GM18508 (cell line): ENCODE data around the gene MINDY4.

Experiments used
- ATAC-seq: cut with Tn5 transposase; IDR thresholded peaks from one replicate; pipeline ENCODE4 v1.9.1; 2021; ENCODE audit warnings: moderate number of reproducible peaks; ENCODE audit not compliant: insufficient read depth, unreplicated experiment

Gene MINDY4

DNA sequence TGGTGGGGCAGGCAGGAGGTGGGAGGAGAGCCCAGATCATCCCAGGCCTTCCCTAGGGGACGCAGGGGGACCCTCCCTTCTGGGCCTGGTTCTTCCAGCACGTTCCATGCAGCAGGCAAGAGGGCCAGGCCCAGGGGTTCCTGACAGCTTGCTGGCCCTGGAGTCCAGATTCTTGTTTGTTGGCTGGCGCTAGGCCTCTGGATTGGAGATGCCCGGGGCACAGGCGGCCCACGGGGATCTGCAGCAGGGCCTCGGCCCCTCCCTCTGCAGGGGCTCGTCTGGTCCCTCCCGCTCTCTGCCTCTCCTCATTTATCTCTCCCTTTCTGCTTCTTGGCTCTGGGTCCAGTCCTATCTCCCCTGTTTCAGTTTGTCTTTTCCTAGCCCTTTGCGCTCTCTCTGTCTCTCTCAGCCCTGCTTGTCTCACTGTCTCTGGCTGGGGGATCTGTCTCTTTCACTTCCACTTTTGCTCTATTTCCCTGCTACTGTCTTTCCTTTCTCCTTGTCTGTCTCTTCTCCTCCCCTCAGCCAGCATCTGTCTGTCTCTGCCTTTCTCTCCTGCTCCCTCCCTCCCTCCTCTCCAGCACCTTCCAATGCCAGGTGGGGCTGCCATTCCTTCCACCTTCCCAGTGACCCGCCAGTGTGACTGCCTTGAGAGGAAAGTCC is 139.3 kb downstream of the MINDY4 start:
- ATAC-seq: no peak

DNA sequence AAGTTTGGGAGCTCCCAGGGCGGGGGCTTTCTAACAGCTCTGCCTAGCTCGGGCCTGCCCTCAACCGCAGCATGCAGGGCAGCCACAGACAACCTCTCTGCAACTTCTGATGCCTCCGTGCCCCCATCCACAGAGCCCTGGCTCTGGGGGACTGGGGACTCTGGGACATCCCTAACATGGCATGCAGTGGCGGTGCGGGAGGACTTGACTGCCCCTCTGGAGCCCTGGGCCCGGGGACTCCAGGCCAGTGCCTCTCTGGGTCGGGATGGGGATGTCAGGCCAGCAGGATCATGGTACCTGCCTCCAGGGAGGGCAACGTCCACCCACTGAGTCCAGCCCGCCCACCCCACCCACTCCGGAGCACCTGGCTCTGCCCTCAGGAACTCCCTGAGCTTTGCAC is 139.9 kb downstream of the MINDY4 start:
- ATAC-seq: no peak

DNA sequence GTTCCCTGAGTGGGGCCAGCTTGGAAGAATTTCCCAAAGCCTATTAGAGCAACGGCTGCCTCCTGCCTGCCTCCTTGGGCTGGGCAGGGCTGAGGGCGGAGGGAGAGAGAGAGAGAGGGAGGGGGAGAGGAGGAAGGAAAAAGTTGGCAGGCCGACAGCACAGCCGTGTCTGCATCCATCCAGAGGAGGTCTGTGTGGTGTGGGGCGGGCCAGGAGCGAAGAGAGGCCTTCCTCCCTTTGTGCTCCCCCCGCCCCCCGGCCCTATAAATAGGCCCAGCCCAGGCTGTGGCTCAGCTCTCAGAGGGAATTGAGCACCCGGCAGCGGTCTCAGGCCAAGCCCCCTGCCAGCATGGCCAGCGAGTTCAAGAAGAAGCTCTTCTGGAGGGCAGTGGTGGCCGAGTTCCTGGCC is 140.3 kb downstream of the MINDY4 start, which contains the start of gene AQP1:
AQP1 (plus strand) TSS at position 293 of the 409 bp plus-strand sequence; CDS start at position 350, 57 bp downstream.
- ATAC-seq: no peak

DNA sequence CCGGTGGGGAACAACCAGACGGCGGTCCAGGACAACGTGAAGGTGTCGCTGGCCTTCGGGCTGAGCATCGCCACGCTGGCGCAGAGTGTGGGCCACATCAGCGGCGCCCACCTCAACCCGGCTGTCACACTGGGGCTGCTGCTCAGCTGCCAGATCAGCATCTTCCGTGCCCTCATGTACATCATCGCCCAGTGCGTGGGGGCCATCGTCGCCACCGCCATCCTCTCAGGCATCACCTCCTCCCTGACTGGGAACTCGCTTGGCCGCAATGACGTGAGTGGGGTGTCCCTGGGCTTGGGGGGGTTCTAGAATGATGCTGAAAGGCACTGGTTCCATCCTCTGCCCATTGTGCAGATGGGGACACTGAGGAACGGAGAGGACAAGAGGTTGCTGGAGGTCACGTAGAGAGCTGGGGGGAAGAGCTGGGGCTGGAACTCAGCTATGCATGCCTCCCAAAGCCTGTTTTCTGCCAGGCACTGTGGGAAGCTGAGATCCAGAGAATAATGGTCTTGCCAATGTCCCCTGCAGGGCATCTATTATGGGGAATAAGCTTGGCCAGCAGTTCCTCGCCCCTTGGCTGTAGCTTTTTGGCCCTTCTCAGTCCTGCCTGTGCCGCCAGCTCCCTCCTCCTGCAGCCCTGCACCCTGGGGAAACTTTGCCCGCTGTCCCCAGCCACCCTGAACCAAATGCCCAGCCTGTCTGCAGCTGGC is 141.0 kb downstream of the MINDY4 start:
- ATAC-seq: no peak

DNA sequence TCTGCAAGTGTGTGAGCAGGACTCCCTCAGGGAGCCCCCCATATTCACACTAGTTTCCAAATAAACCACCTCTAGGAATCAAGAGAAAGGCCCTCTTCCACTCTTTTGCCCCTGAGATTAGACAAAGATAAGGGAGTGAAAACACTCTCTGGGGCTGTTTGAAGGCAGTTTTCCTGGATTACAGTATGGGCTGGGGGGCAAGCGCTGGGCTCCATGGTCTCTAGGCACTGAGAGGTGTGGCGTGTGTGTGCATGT is 141.4 kb downstream of the MINDY4 start:
- ATAC-seq: no peak

DNA sequence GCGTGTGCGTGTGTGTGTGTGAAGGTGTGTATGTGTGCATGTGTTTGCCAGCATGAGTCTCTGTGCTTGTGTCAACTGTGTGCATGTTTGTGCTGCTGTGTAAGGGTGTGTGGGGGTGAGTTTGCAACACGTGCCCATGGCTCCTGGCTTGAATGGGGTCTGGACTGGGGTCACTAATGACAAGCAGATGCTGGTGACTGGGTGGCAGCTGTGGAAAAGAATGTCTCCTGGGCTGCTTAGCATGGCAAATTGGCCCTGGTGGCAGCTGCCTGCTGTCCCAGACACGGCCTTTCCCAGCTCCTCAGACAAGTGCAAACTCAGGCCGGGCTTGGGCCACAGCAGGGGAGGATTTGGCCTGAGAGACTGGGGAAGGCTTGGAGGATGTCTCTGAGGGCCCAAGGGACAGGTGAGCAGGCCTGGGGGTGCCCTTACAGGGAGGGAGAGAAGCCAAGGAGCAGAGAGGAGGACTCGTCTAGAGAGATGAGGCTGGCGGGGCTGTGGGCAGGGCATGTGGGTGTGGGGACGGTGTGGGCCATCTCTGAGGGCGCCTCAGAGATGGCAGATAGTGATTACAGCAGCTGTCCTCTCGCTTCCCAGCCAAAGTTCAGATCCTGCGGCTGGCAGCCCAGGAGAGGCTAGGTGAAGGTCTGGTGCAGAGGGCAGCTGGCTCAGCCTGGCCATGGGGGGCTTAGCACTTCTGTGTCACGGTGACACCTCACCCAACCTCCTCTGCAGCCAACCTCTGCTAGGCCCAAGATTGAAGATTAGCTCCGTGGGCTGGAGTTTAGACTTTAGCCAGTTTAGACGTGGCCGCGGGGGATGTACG is 142.0 kb downstream of the MINDY4 start:
- ATAC-seq: no peak

DNA sequence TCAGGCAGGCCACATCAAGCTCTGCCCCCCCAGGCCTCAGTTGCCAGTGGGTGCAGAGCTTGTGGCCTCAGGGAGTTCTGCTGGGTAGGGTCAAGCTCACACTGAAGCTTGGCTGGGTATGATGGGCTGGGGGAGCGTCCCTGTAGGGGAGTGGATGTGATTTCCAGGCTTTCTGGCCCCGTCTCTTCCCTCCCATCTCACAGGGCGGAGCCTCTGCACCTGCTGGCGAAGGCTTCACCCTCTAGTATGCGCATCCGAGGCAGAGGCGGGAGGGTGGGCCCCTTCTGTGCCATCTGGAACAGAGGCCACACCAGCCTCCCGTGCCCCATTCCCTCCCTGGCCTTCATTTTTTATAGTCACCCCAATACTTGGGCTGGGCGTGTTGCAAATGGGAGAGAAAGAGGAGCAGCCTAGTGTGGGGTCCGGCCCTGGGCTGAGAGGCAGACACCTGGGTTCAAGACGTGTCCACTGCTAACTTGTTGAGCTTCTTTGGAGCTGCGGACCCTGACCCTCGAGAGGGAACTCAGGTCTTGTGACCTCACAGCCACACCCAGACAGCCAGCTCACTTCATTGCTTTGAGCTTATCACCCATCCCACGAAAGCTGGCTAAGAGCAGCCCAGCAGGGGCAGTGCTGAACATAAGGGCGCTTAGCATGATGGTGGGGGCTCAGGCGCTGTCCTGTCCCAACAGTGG is 142.8 kb downstream of the MINDY4 start:
- no peak for ATAC-seq

DNA sequence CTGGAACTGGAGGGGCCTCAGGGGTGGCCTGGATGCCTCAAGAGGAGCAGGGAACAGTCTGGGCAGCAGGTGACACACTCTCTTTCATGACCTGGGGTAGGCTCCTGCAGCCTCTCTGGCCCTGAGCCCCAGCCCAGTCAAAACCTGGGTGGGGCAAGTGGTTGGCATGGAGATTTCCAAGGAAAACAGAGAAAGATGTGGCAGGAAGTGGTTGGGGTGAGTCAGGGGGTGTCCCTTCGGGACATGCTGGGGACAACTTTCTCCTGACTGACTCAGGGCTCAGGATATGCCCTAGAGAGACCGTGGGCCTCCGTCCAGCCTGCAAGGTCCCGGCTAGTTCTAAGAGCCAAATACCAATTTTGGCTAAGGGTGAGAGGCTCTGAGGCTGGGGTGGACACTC is 143.4 kb downstream of the MINDY4 start:
- no peak for ATAC-seq

DNA sequence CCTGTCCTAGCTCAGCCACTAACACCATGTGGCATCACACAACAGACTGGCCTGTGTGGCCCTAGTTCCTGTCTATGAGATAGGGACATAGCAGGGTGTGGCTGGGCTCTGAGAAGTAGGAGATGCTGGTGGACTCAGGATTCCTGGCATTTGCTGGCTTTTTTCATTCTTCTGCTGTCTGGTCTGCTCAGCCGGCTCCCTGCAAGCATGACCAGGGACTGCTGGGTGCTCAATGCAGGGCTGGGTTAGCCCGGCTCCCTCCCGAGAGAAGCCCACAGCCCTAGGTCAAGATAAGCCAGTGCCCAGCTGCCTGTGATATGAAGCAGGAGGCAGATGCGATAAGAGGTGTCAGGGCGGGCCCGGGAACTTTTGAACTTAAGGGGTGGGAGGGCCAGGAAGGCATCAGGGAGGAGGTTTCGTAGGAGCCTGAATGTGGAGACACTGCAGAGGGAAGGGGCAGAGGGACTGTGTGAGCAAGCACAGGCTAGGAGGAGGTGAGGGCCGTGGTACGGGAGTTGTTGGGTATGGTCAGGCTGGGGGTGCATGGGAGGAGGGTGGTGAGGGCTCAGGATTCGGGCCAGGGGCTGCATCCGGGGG is 143.9 kb downstream of the MINDY4 start:
- ATAC-seq: no peak

DNA sequence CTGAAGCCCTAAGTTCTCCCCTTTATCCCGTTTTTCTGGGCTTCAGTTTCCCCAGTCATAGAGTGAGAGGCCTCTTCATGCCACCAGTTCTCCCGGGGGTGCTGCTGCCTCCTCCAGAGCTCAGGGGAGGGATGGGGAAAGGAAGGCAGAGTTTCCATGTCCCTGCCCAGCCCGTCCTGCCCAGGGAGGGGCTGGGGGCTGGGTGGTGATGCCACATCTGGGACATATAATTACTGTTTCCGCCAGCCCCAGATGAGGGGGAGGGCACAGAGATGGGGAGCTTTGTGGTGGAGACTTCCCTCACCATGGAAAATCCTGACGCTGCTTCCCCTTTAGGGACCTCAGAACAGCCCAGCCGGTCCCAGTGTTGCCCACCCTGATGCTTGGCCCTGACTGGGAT is 144.5 kb downstream of the MINDY4 start:
- no peak for ATAC-seq

DNA sequence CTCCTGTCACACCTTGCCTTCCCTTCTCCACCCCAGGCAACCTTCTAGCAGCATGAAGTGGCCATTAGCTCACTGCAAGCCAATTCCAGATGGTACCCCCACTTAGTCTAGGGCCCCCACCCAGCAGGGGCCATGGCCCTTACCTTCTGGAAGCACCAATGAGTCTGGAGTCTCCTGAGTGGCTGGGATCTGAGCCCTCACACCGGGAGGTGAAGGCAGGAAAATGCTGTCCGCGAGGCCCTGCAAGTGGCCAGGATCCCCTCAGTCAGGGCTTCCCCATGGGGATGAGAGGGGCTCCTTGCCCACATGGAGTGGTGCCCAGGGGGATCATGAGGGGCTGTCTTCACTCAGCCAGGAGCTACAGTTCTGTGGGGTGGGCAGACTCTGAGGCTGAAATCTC is 145.0 kb downstream of the MINDY4 start:
- ATAC-seq: no peak

DNA sequence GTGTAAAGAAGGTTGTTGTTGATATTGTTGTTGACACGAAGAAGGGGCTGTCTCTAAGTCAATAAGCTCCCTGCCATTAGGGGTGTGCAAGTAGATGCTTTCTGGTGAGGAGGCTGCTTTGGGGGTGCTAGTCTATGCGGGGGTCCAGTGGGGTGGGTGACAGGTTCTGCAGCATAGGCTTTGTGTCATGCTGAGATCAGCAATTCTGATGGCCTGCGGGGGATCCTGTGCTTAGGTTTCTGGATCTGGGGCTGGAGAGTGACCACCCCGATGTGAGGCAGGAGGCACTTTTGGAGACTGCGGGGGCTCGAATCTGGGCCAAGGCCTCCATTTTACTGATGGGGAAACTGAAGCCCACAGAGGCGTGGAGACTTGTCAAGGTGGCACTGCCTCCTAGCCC is 145.6 kb downstream of the MINDY4 start:
- ATAC-seq: no peak

DNA sequence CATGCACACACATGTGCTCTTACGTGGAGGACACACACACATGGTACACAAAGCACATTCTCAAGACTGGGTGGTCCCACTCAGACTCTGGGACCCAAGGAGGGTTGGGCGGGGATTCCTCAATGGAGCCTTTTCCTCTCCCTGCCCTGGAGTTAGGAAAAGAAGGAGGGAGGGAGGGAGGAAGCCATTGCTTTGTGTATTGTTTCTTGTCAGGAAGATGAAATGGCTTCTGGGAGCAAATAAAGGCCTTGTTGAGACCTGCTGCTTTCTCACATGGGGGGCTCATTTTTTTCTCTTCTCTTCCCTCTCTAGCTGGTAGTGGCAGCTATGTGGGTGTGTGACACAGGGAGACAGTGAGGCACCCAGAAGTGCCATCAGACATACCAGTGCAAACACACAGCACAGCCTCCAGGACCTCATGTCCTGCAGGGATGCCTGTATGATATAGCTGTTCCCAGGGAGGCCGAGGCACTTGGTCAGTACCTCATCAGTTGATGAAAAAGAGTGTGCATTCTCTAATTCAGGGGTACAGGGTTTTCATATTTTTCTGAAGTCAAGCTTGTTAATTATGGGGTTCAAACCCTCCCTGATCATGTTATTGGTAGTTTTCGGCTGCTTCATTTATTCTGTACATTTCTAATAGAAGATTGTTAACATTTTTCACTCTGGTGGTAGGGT is 146.1 kb downstream of the MINDY4 start:
- no peak for ATAC-seq

DNA sequence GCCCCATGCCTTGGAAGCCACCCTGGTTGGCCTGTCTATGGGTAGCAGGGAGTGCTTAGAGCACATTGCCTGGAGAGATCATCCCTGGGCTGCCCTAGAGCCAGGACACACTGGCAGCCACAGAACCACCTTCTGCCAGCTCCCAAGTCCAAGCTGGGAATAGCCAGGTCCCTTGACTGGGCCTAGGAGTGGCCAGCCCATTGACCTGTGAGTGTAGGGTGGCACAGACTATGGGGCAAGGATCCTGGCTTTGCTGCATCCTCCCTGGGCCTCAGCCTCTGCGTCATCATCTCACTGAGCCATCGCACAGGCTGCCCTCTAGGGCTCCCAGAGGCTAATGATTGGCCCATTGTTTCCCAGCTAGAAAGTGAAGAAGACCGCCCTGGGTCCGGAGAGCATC is 147.5 kb downstream of the MINDY4 start:
- no peak for ATAC-seq

DNA sequence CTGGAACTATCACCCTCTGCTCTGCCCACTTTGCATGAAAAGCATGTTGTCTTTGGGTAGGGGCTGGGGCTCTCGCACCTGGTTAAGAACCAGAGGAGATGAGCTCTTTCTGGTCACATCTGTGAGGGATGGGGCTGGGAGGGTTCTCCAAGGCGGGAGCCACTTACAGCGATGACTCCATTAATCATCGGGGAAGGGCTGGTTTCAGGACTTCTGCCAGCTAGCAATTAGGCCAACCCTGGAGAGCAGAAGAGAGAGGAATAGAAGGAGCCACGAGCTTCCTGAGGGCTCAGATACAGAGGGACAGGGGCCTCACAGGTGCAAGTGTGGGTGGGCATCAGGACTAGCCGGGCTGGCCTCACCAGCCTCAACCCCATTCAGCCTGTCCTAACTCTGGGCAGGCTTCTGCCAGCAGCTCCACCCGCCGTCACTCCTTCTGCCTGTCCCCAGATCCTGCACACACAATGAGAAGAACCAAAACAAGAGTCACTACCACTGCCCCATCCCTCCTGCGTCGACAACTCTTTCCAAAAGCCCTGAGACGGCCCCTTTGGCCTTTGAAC is 148.9 kb downstream of the MINDY4 start:
- ATAC-seq: no peak

DNA sequence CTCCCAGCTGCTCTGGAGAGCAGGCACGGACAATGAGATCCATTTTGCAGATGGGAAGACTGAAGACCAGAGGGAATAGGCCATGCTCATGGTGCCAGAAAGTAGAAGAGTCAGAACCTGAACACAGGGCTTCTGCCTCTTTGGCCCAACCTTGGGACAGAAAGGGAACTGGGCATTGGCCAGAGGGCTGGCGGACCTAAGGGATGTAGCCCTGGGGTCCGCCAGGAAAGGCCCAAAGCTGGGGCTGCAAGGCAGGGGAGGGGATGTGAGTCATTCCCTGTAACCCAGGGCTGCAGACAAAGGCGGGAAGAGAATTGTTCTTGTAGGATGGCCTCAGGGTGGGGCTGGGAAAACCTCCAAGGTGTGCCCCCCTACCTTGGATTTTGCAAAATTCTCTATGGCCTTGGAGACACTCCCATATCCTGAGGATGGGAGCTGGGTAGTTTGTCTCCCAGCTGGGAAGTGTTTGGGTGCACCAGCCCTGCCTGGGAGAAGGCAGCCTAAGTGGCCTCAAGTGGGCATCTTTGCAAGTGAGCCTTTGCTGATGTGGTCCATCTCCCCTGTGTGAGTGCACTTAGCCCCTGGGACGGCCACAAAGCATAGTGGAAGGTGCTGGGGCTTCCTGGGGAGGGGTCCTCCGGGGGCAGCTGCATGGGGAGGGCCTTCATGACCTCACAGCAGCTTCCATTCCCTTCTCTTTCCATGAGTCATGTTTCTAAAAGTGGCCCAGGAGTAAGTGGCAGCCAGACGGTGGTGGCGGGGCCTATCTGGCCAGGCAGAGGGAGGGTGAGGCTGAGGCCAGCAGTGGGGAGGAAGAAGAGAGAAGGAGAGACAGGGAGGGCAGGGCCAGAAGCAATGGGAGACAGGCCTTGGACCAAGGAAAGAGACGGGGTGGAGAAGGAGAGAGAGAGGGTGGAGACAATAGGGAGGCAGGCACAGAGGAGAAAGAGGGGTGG is 149.6 kb downstream of the MINDY4 start:
- no peak for ATAC-seq

DNA sequence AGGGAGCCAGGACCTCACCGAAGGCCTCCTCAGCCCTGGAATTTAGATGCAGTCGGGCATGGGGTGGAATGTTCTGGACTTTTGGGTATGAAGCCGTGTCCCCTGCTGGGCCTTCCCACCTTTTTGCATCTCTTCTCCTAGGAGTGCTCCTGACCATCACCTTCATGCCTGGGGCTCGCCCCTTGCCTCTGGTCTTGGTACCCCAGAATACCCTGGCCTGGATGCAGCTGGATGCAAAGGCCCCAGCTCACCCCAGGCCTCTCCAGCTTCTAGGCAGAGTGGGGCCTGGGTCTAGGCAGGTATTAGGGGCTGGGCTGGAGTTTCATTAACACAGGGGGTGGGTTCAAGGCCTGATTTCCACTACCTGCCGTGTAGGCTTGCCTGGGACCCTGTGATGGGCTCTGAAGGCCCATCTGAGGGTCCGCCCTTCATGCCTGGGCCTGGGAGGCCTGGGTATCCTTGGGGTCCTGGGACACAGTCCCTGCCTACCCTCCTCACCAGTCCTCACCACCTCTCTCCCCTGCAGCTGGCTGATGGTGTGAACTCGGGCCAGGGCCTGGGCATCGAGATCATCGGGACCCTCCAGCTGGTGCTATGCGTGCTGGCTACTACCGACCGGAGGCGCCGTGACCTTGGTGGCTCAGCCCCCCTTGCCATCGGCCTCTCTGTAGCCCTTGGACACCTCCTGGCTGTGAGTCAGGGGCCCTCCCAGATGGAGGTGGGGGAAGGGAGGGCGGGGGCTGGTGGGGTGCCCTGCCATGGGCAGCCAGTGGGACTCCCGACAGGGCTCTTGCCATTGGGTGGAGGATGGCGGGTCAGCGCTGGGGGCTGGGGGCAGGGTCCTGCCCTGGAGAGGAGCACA is 150.6 kb downstream of the MINDY4 start:
- ATAC-seq: no peak

DNA sequence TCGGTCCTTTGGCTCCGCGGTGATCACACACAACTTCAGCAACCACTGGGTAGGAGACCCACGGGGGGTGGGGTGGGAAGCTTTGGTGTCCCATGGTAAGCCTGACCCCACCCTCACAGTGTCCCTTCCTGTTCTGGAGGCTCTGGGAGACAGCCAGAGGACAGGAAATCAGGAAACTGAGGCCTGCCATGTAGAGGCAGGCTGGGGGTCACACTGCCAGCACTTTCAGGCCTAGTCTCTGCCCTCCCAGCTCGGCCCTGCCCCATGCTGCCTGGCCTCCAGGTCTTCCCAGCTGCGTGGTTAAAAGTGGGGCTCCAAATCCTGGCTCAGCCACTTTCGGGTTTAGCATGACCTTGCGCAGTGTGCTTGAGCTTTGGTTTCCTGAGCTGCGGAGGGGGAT is 151.4 kb downstream of the MINDY4 start:
- no peak for ATAC-seq
